C4-2B (cell line): ENCODE results near the gene SERTAD3.

ENCODE experiments used
- H3K27ac ChIP-seq: fragments of 450-650 bp; 2 replicates; pipeline ENCODE4 v1.5.1; 2017
- ZFX ChIP-seq: fragments of 450-650 bp; IDR thresholded peaks from 2 replicates; pipeline ENCODE4 v1.6.1; 2017
- TF ChIP-seq, protein P1 (sequence below): fragments of 450-650 bp; conservative IDR thresholded peaks from 2 replicates; pipeline ENCODE4 v1.5.1; 2017; ENCODE audit warnings: mild to moderate bottlenecking

SERTAD3 gene

DNA sequence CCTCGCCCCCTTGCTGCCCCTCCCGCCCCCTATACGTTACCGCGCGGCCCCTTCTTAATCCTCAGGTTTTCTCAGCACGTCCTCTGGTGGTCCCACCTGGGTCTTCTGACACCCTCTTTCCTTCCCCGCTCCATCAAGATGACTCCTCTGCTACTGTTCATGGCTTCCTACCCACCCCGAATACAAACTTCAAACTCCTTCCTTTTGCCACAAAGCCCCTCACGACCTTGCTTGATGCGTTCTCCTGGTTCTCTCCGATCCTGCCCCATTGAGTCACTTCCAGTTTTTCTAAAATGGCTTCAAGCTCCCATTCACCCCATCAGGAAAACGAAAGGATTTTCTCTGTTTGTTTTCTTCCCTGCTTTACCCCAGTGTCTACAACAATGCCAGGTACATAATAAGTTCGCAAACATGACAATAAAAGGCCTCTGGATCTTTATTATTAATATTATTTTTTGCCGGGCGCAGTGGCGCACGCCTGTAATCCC is 734 bp upstream of the SERTAD3 start:
- H3K27ac ChIP-seq = peak overlapping the region; percentile 98
- no peak for TF ChIP-seq ZFX
- TF ChIP-seq, protein P1, sequence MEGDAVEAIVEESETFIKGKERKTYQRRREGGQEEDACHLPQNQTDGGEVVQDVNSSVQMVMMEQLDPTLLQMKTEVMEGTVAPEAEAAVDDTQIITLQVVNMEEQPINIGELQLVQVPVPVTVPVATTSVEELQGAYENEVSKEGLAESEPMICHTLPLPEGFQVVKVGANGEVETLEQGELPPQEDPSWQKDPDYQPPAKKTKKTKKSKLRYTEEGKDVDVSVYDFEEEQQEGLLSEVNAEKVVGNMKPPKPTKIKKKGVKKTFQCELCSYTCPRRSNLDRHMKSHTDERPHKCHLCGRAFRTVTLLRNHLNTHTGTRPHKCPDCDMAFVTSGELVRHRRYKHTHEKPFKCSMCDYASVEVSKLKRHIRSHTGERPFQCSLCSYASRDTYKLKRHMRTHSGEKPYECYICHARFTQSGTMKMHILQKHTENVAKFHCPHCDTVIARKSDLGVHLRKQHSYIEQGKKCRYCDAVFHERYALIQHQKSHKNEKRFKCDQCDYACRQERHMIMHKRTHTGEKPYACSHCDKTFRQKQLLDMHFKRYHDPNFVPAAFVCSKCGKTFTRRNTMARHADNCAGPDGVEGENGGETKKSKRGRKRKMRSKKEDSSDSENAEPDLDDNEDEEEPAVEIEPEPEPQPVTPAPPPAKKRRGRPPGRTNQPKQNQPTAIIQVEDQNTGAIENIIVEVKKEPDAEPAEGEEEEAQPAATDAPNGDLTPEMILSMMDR = no peak

DNA sequence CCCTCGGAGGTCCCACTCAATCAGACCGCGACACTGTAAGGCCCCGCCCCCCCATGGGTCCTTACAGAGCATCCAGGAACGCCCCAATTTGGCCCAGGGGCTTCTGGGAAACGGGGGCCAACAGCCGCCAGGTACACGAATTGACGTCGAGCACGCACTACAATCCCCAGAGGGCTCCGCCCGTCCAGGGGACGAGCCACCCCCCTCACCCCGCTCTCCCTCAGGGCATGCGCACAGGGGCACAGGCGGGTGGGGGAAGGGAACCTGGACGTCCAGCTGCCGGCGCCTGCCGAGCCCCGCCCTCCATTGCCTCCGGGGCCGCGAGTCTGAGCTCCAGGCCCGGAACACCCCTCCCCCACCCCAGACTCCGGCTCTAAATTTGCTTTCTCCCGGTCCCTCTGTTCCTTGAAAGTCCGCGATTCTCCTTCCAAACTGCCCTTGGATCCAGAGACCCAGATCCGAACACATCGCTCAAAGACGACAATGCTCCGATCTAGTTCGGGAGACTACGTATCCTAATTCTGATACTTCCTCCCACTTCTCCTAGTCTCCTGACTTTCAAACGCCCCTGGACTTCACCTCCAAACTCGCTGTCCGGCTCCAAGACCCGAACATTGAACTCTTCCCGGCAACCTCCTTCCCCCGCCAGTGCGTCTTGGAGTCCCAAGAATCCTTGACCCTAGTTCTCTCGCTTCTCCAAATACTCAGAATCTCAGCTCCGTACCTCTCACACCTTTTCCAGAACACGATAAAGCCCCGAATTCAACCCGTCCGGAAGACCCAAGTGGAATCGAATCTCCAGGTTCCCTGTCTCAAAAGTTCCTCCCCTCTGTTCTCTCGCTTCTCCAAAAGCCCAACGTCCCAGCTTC is 770 bp downstream of the SERTAD3 start:
- TF ChIP-seq, protein P1 = no peak
- TF ChIP-seq ZFX = 0 out of 2 replicates have a peak, but pooled peaks have one; percentile 14
- H3K27ac ChIP-seq = peak overlapping the region; percentile 98

DNA sequence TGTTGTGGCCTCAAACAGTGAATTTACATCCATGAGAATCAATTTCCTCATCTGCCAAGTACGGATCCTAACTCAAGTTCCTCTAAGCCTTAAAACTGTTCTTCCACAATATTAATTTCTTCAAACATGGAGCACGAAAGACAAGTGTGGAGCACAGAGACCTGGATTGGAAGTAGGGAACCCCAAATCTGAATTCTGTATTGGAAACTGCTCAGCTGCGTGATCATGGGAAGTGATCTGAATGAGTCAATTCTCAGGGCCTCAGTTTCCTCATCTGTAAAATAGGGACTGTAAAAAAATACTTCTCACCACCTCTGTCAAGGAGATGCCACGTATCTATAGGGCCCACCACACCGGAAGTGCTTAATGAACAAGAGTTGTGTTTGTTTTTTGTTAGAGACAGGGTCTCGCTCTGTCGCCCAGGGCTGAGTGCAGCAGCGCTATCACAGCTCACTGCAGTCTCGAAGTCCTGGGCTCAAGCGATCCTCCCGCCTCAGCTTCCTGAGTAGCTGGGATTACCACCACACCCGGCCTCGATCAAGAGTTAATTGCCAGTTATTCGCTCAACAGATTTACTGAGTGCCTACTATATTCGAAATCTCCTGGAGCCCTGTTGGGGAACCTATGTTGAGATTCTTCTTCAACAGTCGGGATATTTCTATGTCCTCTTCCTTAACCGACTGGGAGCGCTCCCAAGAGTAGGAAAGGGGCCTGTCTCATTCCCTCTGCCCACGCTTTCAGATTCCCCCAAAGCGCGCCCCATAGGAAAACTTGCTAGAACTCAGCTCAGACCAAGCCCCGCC is 1.6 kb downstream of the SERTAD3 start:
- no peak for TF ChIP-seq ZFX
- TF ChIP-seq, protein P1 = no peak
- peak overlapping the region; percentile 98 for H3K27ac ChIP-seq

DNA sequence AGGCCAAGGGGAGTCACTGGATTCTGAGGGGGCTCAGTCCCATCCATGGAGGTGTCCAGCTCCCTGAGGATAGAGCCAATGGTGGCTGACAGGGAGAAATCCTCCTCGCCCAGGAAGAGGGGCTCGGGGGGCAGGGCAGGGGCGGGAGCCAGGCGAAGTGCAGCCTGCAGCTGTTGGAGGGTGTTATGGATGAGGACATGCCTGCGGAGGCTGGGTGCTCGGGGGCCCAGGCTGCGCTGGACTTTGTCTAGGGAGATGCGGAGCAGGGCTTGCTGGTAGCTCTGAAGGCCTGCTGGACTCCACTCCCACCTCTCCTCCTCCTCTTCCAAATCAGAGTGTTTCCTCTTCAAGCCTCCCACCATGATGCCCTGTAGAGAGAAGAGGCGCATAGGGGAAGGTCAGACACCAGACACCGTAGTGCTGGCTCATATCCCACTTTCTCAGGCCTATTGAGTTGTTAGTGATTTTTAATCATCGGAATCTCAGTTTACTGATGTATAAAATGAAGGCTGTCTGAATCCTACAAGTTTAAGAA is 2.3 kb downstream of the SERTAD3 start:
- no peak overlapping the region for H3K27ac ChIP-seq
- no peak for TF ChIP-seq ZFX

DNA sequence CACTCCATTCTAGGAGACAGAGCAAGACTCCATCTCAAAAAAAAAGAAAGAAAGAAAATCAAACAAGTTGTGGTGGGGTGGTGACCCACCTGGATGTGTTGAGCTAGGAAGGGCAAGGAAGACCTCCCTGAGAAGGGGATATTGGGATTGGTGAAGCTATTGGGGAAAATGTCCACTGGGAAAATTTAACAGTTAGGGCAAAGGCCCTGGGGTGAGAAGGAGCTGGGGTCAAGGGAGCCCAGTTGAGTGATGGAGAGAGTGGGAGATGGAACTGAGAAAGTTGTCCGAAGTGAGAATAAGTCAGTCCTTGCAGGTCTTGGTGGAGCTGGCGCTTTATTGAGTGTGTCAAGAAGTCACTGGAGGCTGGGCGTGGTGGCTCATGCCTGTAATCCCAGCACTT is 5.9 kb downstream of the SERTAD3 start:
- no peak for TF ChIP-seq ZFX
- TF ChIP-seq, protein P1 = no peak
- H3K27ac ChIP-seq = no peak overlapping the region

DNA sequence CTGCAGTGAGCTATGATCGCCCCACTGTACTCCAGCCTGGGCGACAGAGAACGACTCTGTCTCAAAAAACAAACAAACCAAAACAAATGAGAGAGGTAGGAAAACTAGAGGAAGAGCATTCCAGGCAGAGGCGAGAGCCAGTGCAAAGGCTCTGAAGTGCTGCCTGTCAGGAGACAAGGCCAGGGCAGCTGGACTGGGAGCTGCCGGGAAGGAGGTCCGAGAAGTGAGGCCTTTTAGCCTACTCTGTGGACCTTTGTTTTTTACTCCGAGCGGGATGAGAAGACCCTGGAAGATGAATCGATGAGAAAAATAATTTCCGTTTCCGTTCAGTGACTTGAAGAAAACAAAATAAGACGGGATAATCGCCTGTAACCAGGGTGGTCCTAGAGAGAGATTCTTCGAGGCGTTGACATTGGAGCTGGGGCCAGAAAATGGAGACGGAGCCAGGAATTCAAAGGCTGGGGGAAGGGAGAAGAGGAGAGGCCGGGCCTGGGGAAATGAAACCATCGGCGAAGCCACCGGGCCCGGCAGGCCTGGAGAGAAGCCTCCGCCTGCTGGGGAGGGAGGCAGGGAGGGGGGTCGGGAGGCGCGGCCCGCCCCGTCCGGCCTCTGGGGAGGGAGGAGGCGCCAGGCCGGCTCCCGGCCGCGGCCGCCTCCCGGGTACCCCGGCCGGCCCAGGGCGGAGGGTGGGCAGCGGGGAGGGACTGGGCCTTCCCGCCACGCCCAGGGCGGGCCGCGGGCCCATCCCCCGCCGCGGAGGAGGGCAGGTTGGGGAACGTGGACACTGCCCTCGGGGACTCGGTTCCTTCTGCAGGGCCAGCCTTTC is 10.5 kb downstream of the SERTAD3 start:
- peak overlapping the region; percentile 92 for H3K27ac ChIP-seq
- TF ChIP-seq ZFX = peak; percentile 53; the same call in 1 of the 2 replicates
- TF ChIP-seq, protein P1 = no peak

DNA sequence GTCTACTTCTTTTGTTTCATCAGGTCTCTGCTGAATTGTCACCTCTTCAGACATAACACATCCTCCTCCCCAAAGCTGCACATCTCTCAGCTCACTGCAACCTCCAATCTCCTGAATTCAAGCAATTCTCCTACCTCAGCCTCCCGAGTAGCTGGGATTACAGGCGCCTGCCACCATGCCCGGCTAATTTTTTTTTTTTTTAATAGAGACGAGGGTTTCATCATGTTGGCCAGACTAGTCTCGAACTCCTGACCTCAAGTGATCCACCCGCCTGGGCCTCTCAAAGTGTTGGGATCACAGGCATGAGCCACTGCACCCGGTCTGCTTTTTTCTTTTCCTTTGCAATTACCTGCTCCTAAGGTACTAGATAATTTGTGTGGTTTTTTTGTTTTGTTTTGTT is 11.4 kb downstream of the SERTAD3 start:
- H3K27ac ChIP-seq = peak overlapping the region; percentile 92
